Spleen (tissue), 7 donors: Measurements from ENCODE around the gene LDLRAD4.

Experiments used
- POLR2A ChIP-seq, 3 donors: fragments of 450-650 bp; IDR thresholded peaks; one replicate each; pipeline ENCODE4 v1.5.1; 2017; ENCODE audit warnings: antibody characterized with exemption in 3 of 3, mild to moderate bottlenecking in 1 of 3
- TF ChIP-seq, protein P1 (sequence below), 11 experiments: fragments of 200-600 bp in 7 of 11; fragments of 450-650 bp in 4 of 11; sonication (generic) in 4 of 11; IDR thresholded peaks in 8 of 11; conservative IDR thresholded peaks in 3 of 11; 1 replicate in 7 of 11; 2 replicates in 4 of 11; pipeline versions ENCODE4 v1.4.0 to v1.8.0; 2016 to 2021; ENCODE audit warnings: antibody characterized with exemption in 11 of 11, inconsistent platforms in 4 of 11, mild to moderate bottlenecking in 1 of 11
- donor health status: DM: no; HTN: no; CAD: no; lungs with moderate emphysema.
- donor health status: DM: no; HTN: no; CAD: no.
- donor health status: DM: no; HTN: no; CAD: no.

- TF ChIP-seq, protein P1, sequence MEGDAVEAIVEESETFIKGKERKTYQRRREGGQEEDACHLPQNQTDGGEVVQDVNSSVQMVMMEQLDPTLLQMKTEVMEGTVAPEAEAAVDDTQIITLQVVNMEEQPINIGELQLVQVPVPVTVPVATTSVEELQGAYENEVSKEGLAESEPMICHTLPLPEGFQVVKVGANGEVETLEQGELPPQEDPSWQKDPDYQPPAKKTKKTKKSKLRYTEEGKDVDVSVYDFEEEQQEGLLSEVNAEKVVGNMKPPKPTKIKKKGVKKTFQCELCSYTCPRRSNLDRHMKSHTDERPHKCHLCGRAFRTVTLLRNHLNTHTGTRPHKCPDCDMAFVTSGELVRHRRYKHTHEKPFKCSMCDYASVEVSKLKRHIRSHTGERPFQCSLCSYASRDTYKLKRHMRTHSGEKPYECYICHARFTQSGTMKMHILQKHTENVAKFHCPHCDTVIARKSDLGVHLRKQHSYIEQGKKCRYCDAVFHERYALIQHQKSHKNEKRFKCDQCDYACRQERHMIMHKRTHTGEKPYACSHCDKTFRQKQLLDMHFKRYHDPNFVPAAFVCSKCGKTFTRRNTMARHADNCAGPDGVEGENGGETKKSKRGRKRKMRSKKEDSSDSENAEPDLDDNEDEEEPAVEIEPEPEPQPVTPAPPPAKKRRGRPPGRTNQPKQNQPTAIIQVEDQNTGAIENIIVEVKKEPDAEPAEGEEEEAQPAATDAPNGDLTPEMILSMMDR (IDR thresholded peaks at IDR 0.05 in 8 of 11, conservative IDR thresholded peaks at IDR 0.05 in 3 of 11) = no peak
- no peak for TF ChIP-seq POLR2A (IDR thresholded peaks at IDR 0.05)
These were observed 134.7 kb downstream of the LDLRAD4 start for GRCh38 chr18:13353084-13353823.
